PC-3 (cell line): ENCODE results near the gene PSD.

Experiments
- EZH2 ChIP-seq: fragments of 300-600 bp; sonication (generic); IDR thresholded peaks from one replicate; pipeline ENCODE4 v1.6.1; 2017; ENCODE audit warnings: antibody characterized with exemption, mild to moderate bottlenecking, low read length; ENCODE audit not compliant: unreplicated experiment
- TF ChIP-seq, protein P1 (sequence below): fragments of 300-600 bp; sonication (generic); conservative IDR thresholded peaks from 2 replicates; pipeline ENCODE4 v1.5.1; 2017; ENCODE audit warnings: antibody characterized with exemption, low read depth, mild to moderate bottlenecking, low read length

DNA sequence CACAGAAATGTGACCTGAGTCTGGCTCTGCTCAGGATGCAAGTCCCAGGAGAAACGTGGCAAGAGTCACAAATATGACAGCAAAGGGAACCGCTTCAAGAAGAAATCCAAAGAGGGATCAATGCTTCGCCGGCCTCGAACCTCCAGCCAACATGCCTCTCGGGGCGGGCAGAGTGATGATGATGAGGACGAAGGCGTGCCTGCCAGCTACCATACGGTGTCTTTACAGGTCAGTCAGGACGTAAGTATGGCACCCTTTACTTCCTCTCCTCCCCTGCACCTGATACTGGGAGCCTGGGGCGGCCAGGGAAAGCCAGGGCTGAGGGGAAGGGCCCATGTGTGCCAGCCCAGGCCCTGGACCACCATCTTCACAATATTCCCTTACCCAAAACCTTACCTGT is 41.7 kb downstream of the PSD start:
- TF ChIP-seq, protein P1, sequence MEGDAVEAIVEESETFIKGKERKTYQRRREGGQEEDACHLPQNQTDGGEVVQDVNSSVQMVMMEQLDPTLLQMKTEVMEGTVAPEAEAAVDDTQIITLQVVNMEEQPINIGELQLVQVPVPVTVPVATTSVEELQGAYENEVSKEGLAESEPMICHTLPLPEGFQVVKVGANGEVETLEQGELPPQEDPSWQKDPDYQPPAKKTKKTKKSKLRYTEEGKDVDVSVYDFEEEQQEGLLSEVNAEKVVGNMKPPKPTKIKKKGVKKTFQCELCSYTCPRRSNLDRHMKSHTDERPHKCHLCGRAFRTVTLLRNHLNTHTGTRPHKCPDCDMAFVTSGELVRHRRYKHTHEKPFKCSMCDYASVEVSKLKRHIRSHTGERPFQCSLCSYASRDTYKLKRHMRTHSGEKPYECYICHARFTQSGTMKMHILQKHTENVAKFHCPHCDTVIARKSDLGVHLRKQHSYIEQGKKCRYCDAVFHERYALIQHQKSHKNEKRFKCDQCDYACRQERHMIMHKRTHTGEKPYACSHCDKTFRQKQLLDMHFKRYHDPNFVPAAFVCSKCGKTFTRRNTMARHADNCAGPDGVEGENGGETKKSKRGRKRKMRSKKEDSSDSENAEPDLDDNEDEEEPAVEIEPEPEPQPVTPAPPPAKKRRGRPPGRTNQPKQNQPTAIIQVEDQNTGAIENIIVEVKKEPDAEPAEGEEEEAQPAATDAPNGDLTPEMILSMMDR, result no peak
- no peak for TF ChIP-seq EZH2
